Peyer's patch (tissue), 4 donors: ENCODE data around the gene CCN6. TPM values are rescaled to one million over a fixed set of nuclear protein-coding genes. Genes with fewer than 3 reads are reported as not detected.
"Not testable (repeated sequence)": the region's sequence is repeated elsewhere in the genome, so short reads cannot be mapped to it uniquely, and the experiment has no call there.

Source experiments
- DNase-seq, 3 donors: peaks; one replicate each; pipeline ENCODE4 v3.0.0-alpha.2; 2017 to 2019
- H3K27ac ChIP-seq, 4 donors: fragments of 200-600 bp; sonication (generic); one replicate each; pipeline ENCODE4 v1.5.1; 2016 to 2019
- H3K27me3 ChIP-seq, 2 donors: fragments of 200-600 bp; sonication (generic); one replicate each; pipeline ENCODE4 v1.5.1; 2019
- H3K36me3 ChIP-seq, 3 donors: fragments of 200-600 bp; sonication (generic); one replicate each; pipeline ENCODE4 v1.5.1; 2016 to 2019
- H3K4me1 ChIP-seq, 4 donors: fragments of 200-600 bp; sonication (generic); one replicate each; pipeline ENCODE4 v1.5.1; 2016 to 2019
- H3K4me3 ChIP-seq, 4 donors: fragments of 200-600 bp; sonication (generic); 1 replicate in 3 of 4; 2 replicates in 1 of 4; pipeline ENCODE4 v1.5.1; 2016 to 2019; ENCODE audit warnings: mild to moderate bottlenecking in 1 of 4
- H3K9me3 ChIP-seq, 4 donors: fragments of 200-600 bp; sonication (generic); one replicate each; pipeline ENCODE4 v1.5.1; 2016 to 2019; ENCODE audit warnings: mild to moderate bottlenecking in 1 of 4
- CTCF ChIP-seq, 6 experiments: fragments of 450-650 bp in 4 of 6; fragments of 200-600 bp in 2 of 6; sonication (generic) in 1 of 6; IDR thresholded peaks; one replicate each; pipeline ENCODE4 v1.5.1; 2017 to 2019; ENCODE audit warnings: antibody characterized with exemption in 6 of 6, mild to moderate bottlenecking in 3 of 6, moderate library complexity in 1 of 6
- POLR2A ChIP-seq, 2 donors: fragments of 450-650 bp; IDR thresholded peaks; one replicate each; pipeline ENCODE4 v1.5.1; 2017; ENCODE audit warnings: antibody characterized with exemption in 2 of 2, mild to moderate bottlenecking in 2 of 2, moderate library complexity in 2 of 2
- total RNA-seq, 4 donors: library from RNA; depleted of rRNA; stranded (reverse); fragments of >200 nt; gene quantifications; one replicate each; pipeline ENCODE4 v1.1.0, GENCODE V29; 2016

The CCN6 gene
- total RNA-seq, 4 donors from 2014 or later: not detected

- Histone ChIP-seq H3K27me3 (no peaks in the 10 kb centered on the region), H3K4me3 (no peak overlapping the region), H3K9me3 (no peaks in the 10 kb centered on the region), H3K4me1 (no peaks in the 10 kb centered on the region), H3K36me3 (no peaks in the 10 kb centered on the region), H3K27ac (no peak overlapping the region)
- TF ChIP-seq CTCF (IDR thresholded peaks at IDR 0.05): no peak
- no peak for TF ChIP-seq POLR2A (IDR thresholded peaks at IDR 0.05)
- DNase-seq: no peak
These were observed 9.0 kb upstream of the CCN6 start for GRCh38 chr6:112044856-112045255.

GRCh38 chr6:112047523-112047922 lies 6.4 kb upstream of the CCN6 start:
- not testable (repeated sequence) for DNase-seq, H3K27me3 ChIP-seq, H3K27ac ChIP-seq, H3K9me3 ChIP-seq, H3K4me3 ChIP-seq, H3K36me3 ChIP-seq, H3K4me1 ChIP-seq

DNA sequence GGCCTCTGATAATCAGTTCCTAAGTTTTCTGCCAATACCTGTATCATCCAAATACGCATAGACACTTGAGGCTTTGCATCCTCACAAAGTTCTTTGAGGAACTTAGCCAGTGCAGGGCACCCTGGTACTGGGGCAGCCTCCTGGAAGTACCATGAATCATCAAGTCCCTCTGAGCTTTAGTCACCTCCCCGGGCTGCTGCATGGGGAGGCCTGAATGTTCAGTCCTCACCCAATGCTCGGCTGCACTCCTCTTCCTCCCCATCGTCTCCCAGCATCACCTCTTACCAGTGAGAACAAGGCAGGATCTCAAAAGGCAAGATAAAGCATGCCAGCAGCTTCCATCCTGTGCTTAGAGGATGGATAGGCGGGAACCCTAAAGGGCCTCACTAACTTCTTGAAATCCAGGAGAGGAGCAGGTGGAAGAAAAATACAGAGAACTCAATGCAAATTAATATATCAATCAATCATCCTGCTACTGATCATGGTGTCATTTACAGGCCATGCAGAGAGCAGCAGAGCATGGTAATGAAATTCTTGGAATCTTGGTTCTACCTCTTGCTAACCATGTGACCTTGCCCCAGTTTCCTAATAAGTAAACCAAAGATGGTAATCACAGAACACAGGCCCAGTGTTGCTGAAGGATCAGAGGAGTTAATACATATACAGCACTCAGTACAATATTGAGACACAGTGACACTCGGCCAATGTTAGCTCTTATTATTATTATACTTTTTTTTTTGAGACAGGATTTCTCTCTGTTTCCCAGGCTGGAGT lies 4.7 kb upstream of the CCN6 start:
- H3K27me3 ChIP-seq: no peaks in the 10 kb centered on the region
- DNase-seq: no peak
- H3K27ac ChIP-seq: no peak overlapping the region
- TF ChIP-seq CTCF (IDR thresholded peaks at IDR 0.05): no peak
- no peak for TF ChIP-seq POLR2A (IDR thresholded peaks at IDR 0.05)
- H3K4me1 ChIP-seq: no peaks in the 10 kb centered on the region
- no peaks in the 10 kb centered on the region for H3K36me3 ChIP-seq
- no peak overlapping the region for H3K4me3 ChIP-seq
- H3K9me3 ChIP-seq: no peaks in the 10 kb centered on the region

DNA sequence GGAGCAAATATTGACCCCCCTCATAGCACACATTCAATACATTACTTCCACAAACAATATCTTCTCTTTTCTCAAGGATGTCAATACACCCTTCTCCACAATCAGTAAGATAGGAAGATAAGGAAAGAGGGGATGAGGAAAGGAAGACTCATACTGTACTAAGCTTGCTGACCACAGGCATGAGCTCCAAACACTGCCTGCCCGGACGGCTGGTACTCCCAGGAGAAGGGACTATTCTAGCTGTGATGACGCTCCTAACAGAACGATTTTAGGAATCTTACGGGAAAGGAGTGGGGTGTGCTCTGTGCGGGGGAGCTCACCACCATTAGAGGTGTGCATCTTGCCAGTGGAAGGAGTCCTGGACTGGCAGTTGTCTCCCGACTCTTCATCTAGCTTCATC lies 3.9 kb upstream of the CCN6 start:
- no peaks in the 10 kb centered on the region for H3K36me3 ChIP-seq
- H3K4me3 ChIP-seq: no peak overlapping the region
- DNase-seq: no peak
- TF ChIP-seq CTCF (IDR thresholded peaks at IDR 0.05) (no peak), POLR2A (IDR thresholded peaks at IDR 0.05) (no peak)
- H3K27ac ChIP-seq: no peak overlapping the region
- H3K4me1 ChIP-seq: no peaks in the 10 kb centered on the region
- H3K9me3 ChIP-seq: no peaks in the 10 kb centered on the region
- H3K27me3 ChIP-seq: no peaks in the 10 kb centered on the region

DNA sequence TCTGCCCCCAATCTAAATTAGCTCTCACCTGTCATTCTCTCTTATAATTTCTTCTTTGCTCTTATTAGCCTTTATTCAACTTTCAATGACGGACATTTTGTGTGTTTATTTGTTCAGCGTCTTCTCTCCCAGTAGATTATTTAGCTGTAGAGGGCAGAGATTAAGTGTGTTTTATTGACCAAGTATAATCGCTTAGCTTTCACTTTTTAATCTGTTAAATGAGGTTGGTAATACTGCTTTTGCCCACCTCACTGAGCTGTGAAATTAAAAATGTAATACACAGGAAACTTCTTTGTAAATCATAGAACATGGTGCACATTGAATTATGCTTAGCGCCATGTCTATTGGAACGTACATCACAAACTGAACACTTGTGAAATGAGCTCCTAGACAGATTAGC lies 3.5 kb upstream of the CCN6 start:
- no peaks in the 10 kb centered on the region for H3K9me3 ChIP-seq
- H3K36me3 ChIP-seq: no peaks in the 10 kb centered on the region
- H3K27ac ChIP-seq: no peak overlapping the region
- no peaks in the 10 kb centered on the region for H3K27me3 ChIP-seq
- no peak for DNase-seq
- TF ChIP-seq POLR2A (IDR thresholded peaks at IDR 0.05) (no peak), CTCF (IDR thresholded peaks at IDR 0.05) (no peak)
- H3K4me1 ChIP-seq: no peaks in the 10 kb centered on the region
- H3K4me3 ChIP-seq: no peak overlapping the region

GRCh38 chr6:112051251-112051740 lies 2.6 kb upstream of the CCN6 start:
- not testable (repeated sequence) for H3K36me3 ChIP-seq, DNase-seq, H3K9me3 ChIP-seq, H3K27me3 ChIP-seq, H3K27ac ChIP-seq, H3K4me1 ChIP-seq, H3K4me3 ChIP-seq
